ENCODE measurements around the gene SLC35B2.

GRCh38 chr6:44285552-44286284 is 28.4 kb upstream of the SLC35B2 start:
- TF ChIP-seq EZH2 (IDR thresholded peaks at IDR 0.05; ENCODE audit: insufficient read depth, poor library complexity, severe bottlenecking) (no peak), EZH2phosphoT487 (IDR thresholded peaks at IDR 0.05; ENCODE audit: insufficient read depth, low read depth) (no peak)
